ENCODE data around the gene ITPR1.

ITPR1 gene

DNA sequence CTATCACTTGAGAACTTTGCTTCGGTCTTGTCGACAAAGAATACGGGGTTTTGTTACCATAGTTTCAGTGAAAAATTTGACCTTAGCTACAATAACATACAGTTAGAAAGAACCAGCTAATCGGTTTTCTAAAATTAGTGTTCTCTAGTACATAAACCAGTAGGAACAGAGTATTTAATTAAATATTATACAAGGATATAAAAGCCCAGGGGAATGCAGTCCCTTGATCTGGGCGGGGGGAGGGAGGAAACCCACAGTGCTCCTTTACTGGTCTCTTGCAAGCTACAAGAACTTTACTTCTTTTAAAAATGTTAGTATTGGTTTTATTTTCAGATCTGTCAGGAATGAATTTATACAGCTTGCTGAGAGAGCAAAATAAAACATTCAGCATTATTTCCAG, 41.8 kb downstream of the ITPR1 start:
- DNase-seq = no peak

GRCh38 chr3:4536260-4536659, 43.1 kb downstream of the ITPR1 start:
- no peak for DNase-seq

- DNase-seq = no peak
Observed at GRCh38 chr3:4540267-4540666, 47.1 kb downstream of the ITPR1 start.

GRCh38 chr3:4543110-4543509, 50.0 kb downstream of the ITPR1 start:
- no peak for DNase-seq

- peak; percentile 61 for DNase-seq
Observed at GRCh38 chr3:4546346-4547178, 53.4 kb downstream of the ITPR1 start.

DNA sequence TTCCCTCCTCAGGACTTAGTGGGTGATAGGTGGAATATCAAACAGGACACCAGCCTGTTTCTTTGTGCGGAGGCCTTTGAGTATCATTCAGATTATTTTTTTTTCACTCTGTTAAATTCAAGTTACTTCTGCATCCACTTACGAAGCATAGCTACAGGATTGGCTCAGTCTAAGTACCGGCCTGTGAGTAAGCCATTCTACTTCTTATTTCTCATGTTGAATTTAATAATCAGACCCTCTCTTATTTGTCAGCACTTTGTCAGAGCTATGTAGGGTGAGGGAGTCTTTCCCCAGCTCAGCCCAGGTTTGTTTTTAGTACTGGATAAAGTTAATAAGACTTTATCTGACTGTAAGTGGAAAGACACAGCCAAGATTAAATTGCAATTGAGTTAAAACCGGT, 54.7 kb downstream of the ITPR1 start:
- no peak for DNase-seq

DNA sequence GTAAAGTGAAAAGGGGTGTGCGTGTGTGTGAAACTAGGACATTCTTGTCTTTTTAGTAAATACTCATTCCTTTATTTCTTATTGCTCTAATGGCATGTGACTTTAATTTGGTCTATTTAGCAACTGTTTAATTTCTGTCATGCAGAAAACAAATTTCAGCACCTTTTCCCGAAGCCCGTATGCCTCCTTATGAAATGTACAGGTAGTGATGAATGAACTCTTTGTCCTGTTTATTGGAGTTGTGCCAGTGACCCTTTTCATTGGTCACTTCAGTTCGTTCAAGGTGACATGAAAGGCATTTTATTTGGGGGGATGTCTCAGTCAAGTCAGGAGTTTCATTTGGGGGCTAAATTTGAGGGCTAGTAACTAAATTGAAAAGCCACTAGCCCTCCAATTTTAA, 55.2 kb downstream of the ITPR1 start:
- no peak for DNase-seq

GRCh38 chr3:4548780-4549179, 55.6 kb downstream of the ITPR1 start:
- no peak for DNase-seq

- DNase-seq = no peak
Observed at GRCh38 chr3:4549896-4550295, 56.7 kb downstream of the ITPR1 start.

- no peak for DNase-seq
Observed at GRCh38 chr3:4551051-4551711, 58.0 kb downstream of the ITPR1 start.

DNA sequence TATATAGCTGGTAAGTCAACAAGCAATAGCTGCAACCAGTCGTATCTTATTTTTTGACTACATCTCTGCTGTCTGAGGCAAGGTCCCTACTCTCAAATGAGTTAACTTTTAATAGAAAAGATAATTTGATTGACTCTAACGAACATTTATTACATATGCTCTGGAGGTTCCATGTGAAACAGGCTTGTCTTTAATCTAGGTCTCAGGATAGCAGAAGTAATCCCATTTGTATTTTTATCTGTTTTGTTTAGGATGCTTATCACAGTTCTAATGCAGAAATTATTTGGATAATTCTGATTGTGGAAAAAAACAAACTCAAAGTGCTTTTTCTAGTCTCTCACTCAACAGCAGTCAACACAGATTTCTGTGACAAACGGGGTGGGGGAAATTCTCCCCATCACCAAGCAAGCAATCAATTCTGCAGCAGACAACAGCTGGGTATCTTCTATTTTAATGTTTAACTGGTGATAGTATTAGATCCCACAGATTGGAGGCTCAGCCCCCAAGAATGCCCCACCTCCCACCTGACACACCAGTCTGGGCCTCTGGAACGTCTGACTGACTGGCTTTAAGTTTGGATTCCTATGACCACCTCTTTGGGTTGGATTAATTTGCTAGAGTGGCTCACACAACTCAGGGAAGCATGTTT, 58.8 kb downstream of the ITPR1 start:
- no peak for DNase-seq

GRCh38 chr3:4552811-4553210, 59.7 kb downstream of the ITPR1 start:
- DNase-seq = no peak

DNA sequence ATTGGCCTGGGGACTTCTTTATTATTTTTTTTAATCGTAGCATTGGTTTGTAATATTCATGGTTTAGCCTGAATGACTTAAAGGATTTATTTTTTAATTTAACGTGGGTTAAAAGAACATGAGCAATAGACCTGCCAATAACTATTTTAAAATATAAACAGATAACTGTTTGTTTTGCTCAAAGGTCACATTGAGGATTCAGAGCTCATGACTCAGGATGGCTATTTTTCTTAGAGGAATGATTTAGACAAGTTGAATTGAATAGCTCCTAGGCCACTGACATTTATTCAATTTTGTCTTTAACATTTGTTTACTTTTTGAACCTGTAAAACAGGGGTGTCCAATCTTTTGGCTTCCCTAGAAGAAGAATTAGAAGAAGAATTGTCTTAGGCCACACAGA, 68.5 kb downstream of the ITPR1 start:
- DNase-seq = no peak

DNA sequence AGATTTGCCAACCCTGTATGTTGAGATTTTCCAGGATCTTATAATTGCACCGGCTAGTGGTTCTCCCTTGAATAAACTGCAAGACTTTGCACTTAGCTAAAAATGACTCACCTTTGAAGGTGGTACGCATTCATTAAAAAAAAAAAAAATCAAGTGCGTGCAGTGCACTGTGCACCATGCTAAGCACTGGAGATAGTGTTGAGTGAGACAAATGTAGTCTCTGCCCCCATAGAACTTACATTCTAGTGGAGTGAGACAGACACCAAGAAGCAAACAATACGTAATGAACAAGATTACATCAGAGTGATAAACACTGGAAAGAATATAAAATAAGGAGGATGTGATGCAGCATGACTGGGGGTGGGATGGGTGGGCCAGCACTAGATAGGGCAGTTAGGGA, 69.4 kb downstream of the ITPR1 start:
- DNase-seq = no peak

GRCh38 chr3:4564270-4564669, 71.1 kb downstream of the ITPR1 start:
- no peak for DNase-seq

DNA sequence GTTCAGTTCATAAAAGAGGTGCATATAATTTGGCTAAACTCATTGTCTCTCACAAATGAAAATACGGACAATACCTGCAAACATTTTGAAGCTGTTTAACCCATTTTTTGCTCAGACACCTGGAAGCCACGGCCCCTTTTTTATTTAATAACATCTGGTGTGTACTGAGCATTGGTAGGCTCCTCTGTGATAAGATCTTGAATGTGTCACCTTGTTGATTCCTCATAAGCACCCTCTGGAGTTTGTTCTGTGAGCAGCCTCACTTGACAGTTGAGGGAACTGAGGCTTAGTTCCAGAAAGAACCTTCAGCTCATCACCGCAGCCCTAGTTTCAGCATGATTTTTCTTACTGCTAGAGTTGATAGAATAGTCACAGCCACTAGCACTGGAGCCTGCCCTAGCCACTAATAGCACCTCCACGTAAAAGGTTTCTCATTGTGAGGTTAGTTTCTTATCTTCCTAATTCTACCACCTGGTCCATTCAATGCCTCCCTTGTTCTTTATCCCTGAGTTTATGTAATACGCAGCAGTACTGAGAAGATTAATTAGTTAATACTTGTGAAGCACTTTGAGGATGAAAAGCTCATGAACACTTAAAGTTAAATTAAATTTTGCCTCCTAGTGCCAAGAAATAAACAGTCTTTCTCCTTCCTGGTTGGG, 71.9 kb downstream of the ITPR1 start:
- no peak for DNase-seq

- DNase-seq = no peak
Observed at GRCh38 chr3:4565809-4566501, 72.8 kb downstream of the ITPR1 start.

- no peak for DNase-seq
Observed at GRCh38 chr3:4568841-4569240, 75.7 kb downstream of the ITPR1 start.

DNA sequence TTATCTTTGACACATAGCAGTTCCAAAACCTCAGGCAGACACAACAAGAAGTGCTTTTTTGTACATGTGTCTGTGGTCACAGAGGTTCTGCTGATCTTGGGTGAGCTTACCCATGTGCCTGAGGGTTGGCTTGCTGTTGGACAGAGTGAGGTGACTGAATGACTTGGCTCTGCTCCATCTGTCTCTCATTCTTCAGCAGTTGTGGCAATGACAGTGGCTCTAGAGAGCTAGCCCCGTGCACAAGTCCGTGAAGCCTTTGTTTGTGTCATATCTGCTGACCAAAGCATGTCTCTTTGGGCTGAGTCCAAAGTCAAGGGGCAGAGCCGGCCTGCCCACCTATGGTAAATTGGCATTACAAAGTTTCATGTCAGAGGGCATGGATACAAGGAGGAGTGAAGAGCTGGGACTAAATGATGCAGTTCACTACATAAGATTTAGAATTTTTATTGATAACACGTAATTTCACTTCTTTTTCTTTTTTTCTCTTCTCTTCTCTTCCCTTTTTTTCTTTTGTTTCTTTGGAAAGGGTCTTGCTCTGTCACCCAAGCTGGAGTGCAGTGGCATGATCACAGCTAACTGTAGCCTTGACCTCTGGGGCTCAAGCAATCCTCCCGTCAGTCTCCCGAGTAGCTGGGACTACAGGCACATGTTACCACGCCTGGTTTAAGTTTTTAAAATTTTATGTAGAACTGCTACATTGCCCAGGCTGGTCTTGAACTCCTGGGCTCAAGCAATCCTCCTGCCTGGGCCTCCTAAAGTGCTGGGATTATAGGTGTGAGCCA, 77.9 kb downstream of the ITPR1 start:
- DNase-seq = peak; percentile 80

GRCh38 chr3:4571690-4572334, 78.7 kb downstream of the ITPR1 start:
- peak; percentile 50 for DNase-seq

DNA sequence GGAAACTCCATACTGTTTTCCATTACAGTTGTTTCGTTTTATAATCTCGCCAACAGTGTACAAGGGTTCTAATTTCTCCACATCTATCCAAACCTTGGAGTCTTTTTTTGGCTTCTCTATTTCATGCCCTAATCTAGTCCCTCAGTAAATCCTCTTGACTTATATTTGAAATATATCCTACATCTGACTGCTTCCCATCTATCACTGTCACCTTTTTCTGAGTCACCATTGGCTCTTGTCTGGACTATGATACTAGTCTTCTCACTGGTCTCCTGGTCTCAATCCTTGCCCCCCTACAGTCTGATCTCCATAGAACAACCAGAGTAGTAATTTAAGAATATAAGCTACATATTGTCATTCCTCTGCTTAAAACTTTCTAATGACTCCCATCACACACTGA, 80.0 kb downstream of the ITPR1 start:
- no peak for DNase-seq
